ENCODE data around the gene SH3BP5L.
"Not testable (repeated sequence)": the region's sequence is repeated elsewhere in the genome, so short reads cannot be mapped to it uniquely, and the experiment has no call there.

SH3BP5L gene

GRCh38 chr1:248837045-248837780, 11.5 kb upstream of the SH3BP5L start:
- peak; percentile 18 for DNase-seq
- in situ Hi-C loops (cut with HindIII; ENCODE audit: low pct_ligation_motif_present, low pct_unique_long_range_greater_than_20kb, low sequenced_read_pairs) = no loop called here

- no peak for DNase-seq
- in situ Hi-C loops (cut with HindIII; ENCODE audit: low pct_ligation_motif_present, low pct_unique_long_range_greater_than_20kb, low sequenced_read_pairs) = no loop called here
Measured at GRCh38 chr1:248834343-248834940, 8.7 kb upstream of the SH3BP5L start.

- in situ Hi-C loops (cut with HindIII; ENCODE audit: low pct_ligation_motif_present, low pct_unique_long_range_greater_than_20kb, low sequenced_read_pairs) = no loop called here
- no peak for DNase-seq
Measured at GRCh38 chr1:248831842-248832241, 6.1 kb upstream of the SH3BP5L start.

GRCh38 chr1:248830718-248831017, 5.0 kb upstream of the SH3BP5L start:
- in situ Hi-C loops (cut with HindIII; ENCODE audit: low pct_ligation_motif_present, low pct_unique_long_range_greater_than_20kb, low sequenced_read_pairs) = not testable (repeated sequence)

GRCh38 chr1:248828845-248829244, 3.1 kb upstream of the SH3BP5L start:
- in situ Hi-C loops (cut with HindIII; ENCODE audit: low pct_ligation_motif_present, low pct_unique_long_range_greater_than_20kb, low sequenced_read_pairs) = no loop called here
- DNase-seq = no peak

More at GRCh38 chr1:248830718-248831017, 5.0 kb upstream of the SH3BP5L start:
- not testable (repeated sequence) for DNase-seq

- no peak for DNase-seq
- in situ Hi-C loops (cut with HindIII; ENCODE audit: low pct_ligation_motif_present, low pct_unique_long_range_greater_than_20kb, low sequenced_read_pairs) = no loop called here
Measured at GRCh38 chr1:248825573-248825908, 174 bp downstream of the SH3BP5L start.

- in situ Hi-C loops (cut with HindIII; ENCODE audit: low pct_ligation_motif_present, low pct_unique_long_range_greater_than_20kb, low sequenced_read_pairs) = no loop called here
- no peak for DNase-seq
Measured at GRCh38 chr1:248825136-248825535, 579 bp downstream of the SH3BP5L start.

GRCh38 chr1:248824701-248825100, 1.0 kb downstream of the SH3BP5L start:
- no peak for DNase-seq
- in situ Hi-C loops (cut with HindIII; ENCODE audit: low pct_ligation_motif_present, low pct_unique_long_range_greater_than_20kb, low sequenced_read_pairs) = no loop called here

GRCh38 chr1:248824301-248824700, 1.4 kb downstream of the SH3BP5L start:
- DNase-seq = no peak
- in situ Hi-C loops (cut with HindIII; ENCODE audit: low pct_ligation_motif_present, low pct_unique_long_range_greater_than_20kb, low sequenced_read_pairs) = no loop called here

- in situ Hi-C loops (cut with HindIII; ENCODE audit: low pct_ligation_motif_present, low pct_unique_long_range_greater_than_20kb, low sequenced_read_pairs) = no loop called here
- DNase-seq = peak; percentile 35
Measured at GRCh38 chr1:248823517-248824001, 2.2 kb downstream of the SH3BP5L start.

- DNase-seq = no peak
Measured at GRCh38 chr1:248822148-248823032, 3.3 kb downstream of the SH3BP5L start.

GRCh38 chr1:248821641-248822040, 4.1 kb downstream of the SH3BP5L start:
- in situ Hi-C loops (cut with HindIII; ENCODE audit: low pct_ligation_motif_present, low pct_unique_long_range_greater_than_20kb, low sequenced_read_pairs) = no loop called here
- no peak for DNase-seq

More at GRCh38 chr1:248822148-248823032, 3.3 kb downstream of the SH3BP5L start:
- in situ Hi-C loops (cut with HindIII; ENCODE audit: low pct_ligation_motif_present, low pct_unique_long_range_greater_than_20kb, low sequenced_read_pairs) = no loop called here

GRCh38 chr1:248821101-248821500, 4.6 kb downstream of the SH3BP5L start:
- peak; percentile 93 for DNase-seq
- in situ Hi-C loops (cut with HindIII; ENCODE audit: low pct_ligation_motif_present, low pct_unique_long_range_greater_than_20kb, low sequenced_read_pairs) = no loop called here

- no peak for DNase-seq
- in situ Hi-C loops (cut with HindIII; ENCODE audit: low pct_ligation_motif_present, low pct_unique_long_range_greater_than_20kb, low sequenced_read_pairs) = no loop called here
Measured at GRCh38 chr1:248820041-248820585, 5.6 kb downstream of the SH3BP5L start.

GRCh38 chr1:248818505-248819374, 7.0 kb downstream of the SH3BP5L start:
- in situ Hi-C loops (cut with HindIII; ENCODE audit: low pct_ligation_motif_present, low pct_unique_long_range_greater_than_20kb, low sequenced_read_pairs) = no loop called here

GRCh38 chr1:248817065-248817464, 8.7 kb downstream of the SH3BP5L start:
- in situ Hi-C loops (cut with HindIII; ENCODE audit: low pct_ligation_motif_present, low pct_unique_long_range_greater_than_20kb, low sequenced_read_pairs) = no loop called here
- no peak for DNase-seq

More at GRCh38 chr1:248818505-248819374, 7.0 kb downstream of the SH3BP5L start:
- no peak for DNase-seq

- in situ Hi-C loops (cut with HindIII; ENCODE audit: low pct_ligation_motif_present, low pct_unique_long_range_greater_than_20kb, low sequenced_read_pairs) = no loop called here
- no peak for DNase-seq
Measured at GRCh38 chr1:248816042-248816851, 9.5 kb downstream of the SH3BP5L start.
